IPS DF 6.9 (cell line): ENCODE data around the gene ZNF35.

Experiments
- DNase-seq: peaks from one replicate; pipeline ENCODE4 v3.0.0-alpha.2; 2013; ENCODE audit warnings: low read depth, low spot score
- H3K27ac ChIP-seq: one replicate; pipeline ENCODE4 v1.5.1; 2013; ENCODE audit warnings: low read length, control low read depth
- H3K27me3 ChIP-seq: 2 replicates; pipeline ENCODE4 v1.6.1; 2013; ENCODE audit warnings: mild to moderate bottlenecking, low read length; ENCODE audit not compliant: control insufficient read depth, insufficient read depth
- H3K36me3 ChIP-seq: 2 replicates; pipeline ENCODE4 v1.6.1; 2013; ENCODE audit warnings: low read length; ENCODE audit not compliant: control insufficient read depth, insufficient read depth
- H3K4me1 ChIP-seq: 2 replicates; pipeline ENCODE4 v1.6.1; 2013; ENCODE audit warnings: low read length; ENCODE audit not compliant: control insufficient read depth, insufficient read depth
- H3K4me3 ChIP-seq: 2 replicates; pipeline ENCODE4 v1.5.1; 2013; ENCODE audit warnings: mild to moderate bottlenecking, low read length
- H3K9me3 ChIP-seq: 2 replicates; pipeline ENCODE4 v1.6.1; 2013; ENCODE audit warnings: low read length, inconsistent platforms; ENCODE audit not compliant: control insufficient read depth, insufficient read depth
- WGBS: extraction: QIAGEN DNeasy Blood & Tissue Kit; methylation state at CpG from one replicate; pipeline ENCODE4 v1.1.7; 2013; ENCODE audit warnings: mixed read lengths, missing lambda C conversion rate; ENCODE audit not compliant: insufficient read length, insufficient coverage; 5-methylcytosine and 5-hydroxymethylcytosine counted together

The ZNF35 gene

DNA sequence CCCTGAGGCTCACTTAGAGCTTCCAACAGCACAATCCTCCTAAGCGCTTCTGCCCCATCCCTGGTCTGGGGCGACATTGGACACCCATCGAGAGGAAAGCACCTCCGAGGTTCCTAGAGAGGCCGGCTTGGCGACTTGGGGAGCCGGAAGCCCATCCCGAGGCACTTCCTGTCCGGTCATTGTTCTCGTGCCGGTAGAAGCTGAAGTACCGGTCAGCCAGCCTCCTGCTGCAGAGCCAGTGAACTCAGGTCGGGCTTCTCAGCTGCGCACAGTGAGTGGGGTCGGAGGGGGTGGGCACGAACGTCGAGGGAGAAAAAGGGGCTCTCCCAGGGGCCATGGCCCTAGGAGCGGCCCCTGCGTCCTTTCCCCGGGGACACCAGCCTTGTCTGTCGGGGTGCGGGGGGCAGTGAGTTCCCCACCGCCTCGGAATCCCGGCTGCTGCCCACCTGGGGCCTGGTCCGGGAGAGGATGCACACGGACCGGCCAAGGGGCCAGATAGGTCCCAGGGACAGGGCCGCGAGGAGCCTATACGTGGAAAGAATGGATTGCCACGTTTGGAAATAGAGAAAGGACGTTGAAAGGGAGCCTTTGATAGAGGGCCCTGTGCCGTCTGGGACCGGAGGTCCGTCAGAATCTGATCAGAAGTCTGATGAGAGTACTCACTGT, at the start of gene ZNF35:
Gene ZNF35, plus strand, starts transcription at position 169 of the 666 bp plus-strand sequence. CDS start 2,336 bp downstream, outside the sequence.
- H3K36me3 ChIP-seq = peaks cover 21% of the 10 kb centered on the region; the same call in 1 of the 2 replicates
- DNase-seq = peak; percentile 83
- H3K9me3 ChIP-seq = no peaks in the 10 kb centered on the region
- H3K27ac ChIP-seq = no peak within 1 kb of the TSS
- H3K4me3 ChIP-seq = peak within 1 kb of the TSS; percentile 95
- H3K4me1 ChIP-seq = no peaks in the 10 kb centered on the region
- WGBS = no CpG with 5 or more reads among the region's 37 CpGs
- no peaks in the 10 kb centered on the region for H3K27me3 ChIP-seq

DNA sequence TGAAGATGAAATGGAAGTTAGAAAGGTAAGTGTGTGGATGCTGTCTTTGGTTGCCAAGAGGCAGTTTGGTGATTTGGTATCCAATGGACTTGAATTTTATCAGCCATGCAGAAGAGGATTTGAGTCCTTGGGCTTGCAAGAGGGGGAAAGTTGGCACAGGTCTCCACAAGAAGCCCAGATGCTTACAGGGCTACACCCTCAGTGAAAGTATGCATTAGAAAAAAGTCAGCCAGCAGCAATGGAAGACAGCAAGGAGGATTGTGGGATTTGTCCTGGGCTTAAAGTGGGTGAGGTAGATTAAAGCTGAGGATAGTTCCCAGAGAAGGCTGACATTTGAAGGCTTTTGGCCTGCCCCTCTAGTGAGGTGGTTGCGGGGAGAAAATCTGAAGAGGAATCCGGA, 46.8 kb upstream of the ZNF35 start:
- Histone ChIP-seq H3K27ac (no peak overlapping the region), H3K9me3 (no peaks in the 10 kb centered on the region; the same call in 1 of the 2 replicates), H3K4me3 (no peak overlapping the region), H3K36me3 (no peaks in the 10 kb centered on the region), H3K4me1 (no peaks in the 10 kb centered on the region), H3K27me3 (no peaks in the 10 kb centered on the region)
- no CpG with 5 or more reads among the region's 2 CpGs for WGBS
- DNase-seq = no peak

- no peak for DNase-seq
- H3K27ac ChIP-seq = no peak overlapping the region
- no peaks in the 10 kb centered on the region for H3K27me3 ChIP-seq
- H3K4me3 ChIP-seq = no peak overlapping the region
- H3K36me3 ChIP-seq = no peaks in the 10 kb centered on the region
- no peaks in the 10 kb centered on the region; the same call in 1 of the 2 replicates for H3K9me3 ChIP-seq
- no peaks in the 10 kb centered on the region for H3K4me1 ChIP-seq
These were observed 35.9 kb upstream of the ZNF35 start for GRCh38 chr3:44612678-44613077.

DNA sequence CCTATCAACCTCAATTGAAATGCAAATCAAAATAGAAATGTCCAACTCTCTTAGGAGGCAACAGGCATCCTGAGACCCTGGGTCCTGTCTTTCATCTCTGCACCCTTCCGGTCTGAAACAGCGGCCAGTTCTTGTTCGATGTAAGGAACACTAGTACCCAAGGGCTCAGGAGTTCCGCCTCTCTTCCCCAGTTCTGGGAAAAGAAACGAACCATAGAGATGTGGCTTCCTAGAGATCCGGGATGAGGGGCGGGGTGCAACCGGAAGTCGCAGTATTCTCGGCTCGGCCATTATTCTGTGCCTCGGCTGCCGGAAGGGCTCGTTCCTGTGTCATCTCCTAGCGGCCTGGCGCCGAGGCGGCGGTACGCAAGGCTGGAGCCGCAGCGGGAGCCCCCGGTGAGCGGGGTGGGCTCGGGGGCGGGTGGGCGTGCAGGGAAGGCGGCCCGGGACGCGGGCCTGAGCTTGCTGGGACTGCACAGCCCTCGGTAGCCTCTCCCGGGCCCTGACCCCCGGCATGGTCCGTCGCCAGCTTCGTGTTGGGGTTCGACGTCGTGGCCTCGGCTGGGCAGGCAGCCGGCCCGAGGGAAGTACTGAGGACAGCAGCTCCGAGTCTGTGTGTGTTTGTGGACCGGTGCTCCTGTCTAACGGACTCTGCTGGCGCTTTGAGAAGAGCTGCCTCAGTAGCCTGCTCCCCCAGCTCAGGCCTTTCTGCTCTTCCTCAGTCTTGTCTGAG, 23.6 kb upstream of the ZNF35 start, which contains the start of gene ZNF197:
Gene ZNF197, plus strand, starts transcription at position 288 of the 732 bp plus-strand sequence. CDS start 4,119 bp downstream, outside the sequence.
- Histone ChIP-seq H3K27me3 (no peaks in the 10 kb centered on the region), H3K27ac (no peak within 1 kb of the TSS)
- WGBS = no CpG with 5 or more reads among the region's 47 CpGs

DNA sequence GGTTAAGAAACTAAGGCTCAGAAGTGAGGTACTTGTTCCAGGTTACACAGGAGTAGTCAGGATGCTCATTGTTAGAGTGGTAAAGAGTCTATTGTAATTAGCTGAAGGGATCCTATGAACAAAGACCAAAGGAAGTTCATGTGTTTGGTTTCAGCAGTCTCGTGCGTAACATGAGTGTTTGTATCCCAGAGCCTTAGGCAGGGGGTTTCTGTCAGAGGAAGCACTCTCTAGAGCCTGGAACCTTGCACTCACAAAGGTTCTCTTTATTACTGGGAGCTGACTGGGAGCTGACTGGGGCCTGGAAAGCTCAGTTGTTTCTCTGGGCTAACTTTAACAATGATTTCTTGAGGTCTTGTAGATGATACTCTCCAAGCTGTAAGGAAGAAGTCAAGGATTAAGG, 19.8 kb upstream of the ZNF35 start:
- Histone ChIP-seq H3K36me3 (no peaks in the 10 kb centered on the region), H3K4me1 (no peaks in the 10 kb centered on the region; the same call in 1 of the 2 replicates), H3K27me3 (no peaks in the 10 kb centered on the region), H3K27ac (no peak overlapping the region), H3K9me3 (no peaks in the 10 kb centered on the region), H3K4me3 (no peak overlapping the region)
- DNase-seq = no peak
- WGBS = no CpG with 5 or more reads among the region's 2 CpGs

More for the DNA sequence above, 23.6 kb upstream of the ZNF35 start, which contains the start of gene ZNF197:
- Histone ChIP-seq H3K4me1 (no peaks in the 10 kb centered on the region; the same call in 1 of the 2 replicates), H3K36me3 (no peaks in the 10 kb centered on the region), H3K4me3 (peak within 1 kb of the TSS; percentile 87), H3K9me3 (no peaks in the 10 kb centered on the region)
- peak; percentile 71 for DNase-seq

DNA sequence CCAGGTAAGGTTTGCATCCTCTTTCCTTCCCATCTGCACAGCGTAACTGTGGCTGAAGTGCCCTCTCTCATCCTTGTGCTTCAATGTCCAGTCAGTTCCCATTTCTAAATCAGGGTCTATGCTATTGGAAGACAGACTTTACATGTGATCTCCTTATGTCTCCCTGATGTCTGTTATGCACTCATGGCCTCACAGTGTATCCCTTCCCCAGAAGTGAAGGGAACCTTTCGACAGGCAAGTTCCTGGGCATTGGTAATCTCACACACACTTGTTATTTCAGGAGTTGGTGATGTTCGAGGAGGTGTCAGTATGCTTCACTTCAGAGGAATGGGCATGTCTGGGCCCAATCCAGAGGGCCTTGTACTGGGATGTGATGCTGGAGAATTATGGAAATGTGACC, 16.3 kb upstream of the ZNF35 start:
- no peak for DNase-seq
- WGBS = no CpG with 5 or more reads among the region's 3 CpGs
- no peaks in the 10 kb centered on the region for H3K9me3 ChIP-seq
- H3K27me3 ChIP-seq = no peaks in the 10 kb centered on the region
- H3K4me3 ChIP-seq = no peak overlapping the region
- H3K27ac ChIP-seq = no peak overlapping the region
- H3K36me3 ChIP-seq = no peaks in the 10 kb centered on the region
- H3K4me1 ChIP-seq = no peaks in the 10 kb centered on the region

- Histone ChIP-seq H3K4me3 (no peak overlapping the region), H3K4me1 (no peaks in the 10 kb centered on the region), H3K36me3 (no peaks in the 10 kb centered on the region; the same call in 1 of the 2 replicates), H3K27ac (no peak overlapping the region), H3K9me3 (peaks cover 4% of the 10 kb centered on the region), H3K27me3 (no peaks in the 10 kb centered on the region)
- no peak for DNase-seq
- WGBS = no CpG with 5 or more reads among the region's 4 CpGs
These were observed 6.2 kb upstream of the ZNF35 start for GRCh38 chr3:44642337-44642736.

DNA sequence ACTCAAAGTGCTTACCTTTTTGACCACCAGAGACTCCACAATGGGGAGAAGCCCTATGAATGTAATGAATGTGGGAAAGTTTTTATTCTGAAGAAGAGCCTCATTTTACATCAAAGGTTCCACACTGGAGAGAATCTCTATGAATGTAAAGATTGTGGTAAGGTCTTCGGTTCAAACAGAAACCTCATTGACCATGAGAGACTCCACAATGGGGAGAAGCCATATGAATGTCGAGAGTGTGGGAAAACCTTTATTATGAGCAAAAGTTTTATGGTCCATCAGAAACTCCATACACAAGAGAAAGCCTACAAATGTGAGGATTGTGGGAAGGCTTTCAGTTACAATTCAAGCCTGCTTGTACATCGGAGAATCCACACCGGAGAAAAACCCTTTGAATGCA, 5.5 kb upstream of the ZNF35 start:
- no peak for DNase-seq
- no peaks in the 10 kb centered on the region for H3K4me1 ChIP-seq
- H3K4me3 ChIP-seq = no peak overlapping the region
- H3K27me3 ChIP-seq = no peaks in the 10 kb centered on the region
- H3K9me3 ChIP-seq = peaks cover 4% of the 10 kb centered on the region
- WGBS = no CpG with 5 or more reads among the region's 4 CpGs
- H3K36me3 ChIP-seq = no peaks in the 10 kb centered on the region; the same call in 1 of the 2 replicates
- H3K27ac ChIP-seq = no peak overlapping the region

- Histone ChIP-seq H3K4me1 (no peaks in the 10 kb centered on the region), H3K4me3 (no peak overlapping the region), H3K27me3 (no peaks in the 10 kb centered on the region), H3K9me3 (peaks cover 4% of the 10 kb centered on the region), H3K36me3 (peaks cover 17% of the 10 kb centered on the region; the same call in 1 of the 2 replicates), H3K27ac (no peak overlapping the region)
- no peak for DNase-seq
- no CpG with 5 or more reads among the region's 1 CpG for WGBS
These were observed 761 bp upstream of the ZNF35 start for GRCh38 chr3:44647771-44648170.

- Histone ChIP-seq H3K9me3 (no peaks in the 10 kb centered on the region), H3K4me3 (no peak overlapping the region), H3K36me3 (peaks cover 25% of the 10 kb centered on the region; the same call in 1 of the 2 replicates), H3K27ac (no peak overlapping the region), H3K4me1 (no peaks in the 10 kb centered on the region), H3K27me3 (no peaks in the 10 kb centered on the region)
- DNase-seq = no peak
- 100% methylated on average over 1 of the region's 1 CpG for WGBS
These were observed 1.2 kb downstream of the ZNF35 start for GRCh38 chr3:44649709-44650108.
